Effector CD8-positive, alpha-beta T cell (primary cell): Measurements from ENCODE around the gene TBC1D19.

Source experiments
- DNase-seq: peaks from one replicate; lab custom pipeline; 2025; lab: John Stamatoyannopoulos, UW

TBC1D19 gene

DNA sequence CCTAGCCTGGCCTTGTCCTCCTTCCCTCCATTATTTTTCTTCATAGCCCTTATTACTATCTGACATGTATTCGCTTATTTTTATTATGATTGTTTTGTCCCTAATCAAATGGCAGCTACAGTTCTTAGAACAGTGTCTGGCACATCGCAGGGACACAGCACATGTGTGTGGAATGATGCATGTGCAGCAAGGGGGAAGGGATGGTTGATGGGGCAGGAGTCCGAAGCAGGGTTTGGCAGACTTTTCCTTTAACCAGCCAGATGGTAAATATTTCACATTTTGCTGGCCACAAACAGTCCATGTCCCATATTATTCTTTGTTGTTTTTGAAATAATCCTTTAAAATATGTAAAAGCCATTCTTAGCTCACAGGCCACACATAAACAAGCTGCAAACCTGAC is 148.5 kb downstream of the TBC1D19 start:
- DNase-seq = no peak

DNA sequence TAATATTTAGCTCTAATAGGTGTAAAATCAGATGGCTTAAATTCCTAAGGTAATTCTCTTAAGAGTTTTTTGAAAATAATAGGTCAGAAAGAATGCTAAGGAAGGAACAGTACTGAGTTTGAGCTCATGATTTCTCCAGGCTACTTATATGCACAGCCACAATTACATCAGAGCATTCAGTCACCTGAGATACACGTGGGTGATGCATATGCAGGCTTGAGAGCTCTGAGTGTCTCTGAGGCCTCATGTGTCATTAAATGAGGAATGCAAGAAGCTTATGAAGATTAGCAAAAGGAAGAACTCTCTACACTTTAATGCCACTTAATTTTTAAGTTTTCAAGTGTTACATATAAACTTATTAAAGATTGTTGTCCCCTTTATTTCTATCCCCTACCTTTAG is 152.7 kb downstream of the TBC1D19 start:
- DNase-seq = no peak

DNA sequence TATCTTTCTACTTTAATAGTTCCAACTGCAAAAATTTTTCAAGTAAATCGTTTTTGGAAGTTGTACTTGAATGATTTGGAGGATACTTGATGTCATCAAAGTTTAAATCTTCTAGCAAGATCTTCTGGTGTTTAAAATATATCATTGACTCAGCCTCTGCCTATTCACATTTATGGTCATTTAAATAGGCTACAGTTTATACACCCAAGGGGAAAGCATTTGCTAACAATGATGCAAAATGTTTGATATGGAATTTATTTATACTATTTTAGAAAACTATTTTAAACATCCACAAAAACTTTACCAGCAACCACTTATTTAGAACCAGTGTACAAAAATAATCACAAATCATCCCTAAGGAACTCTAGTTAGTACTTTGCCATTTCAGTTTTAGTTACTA is 153.5 kb downstream of the TBC1D19 start:
- DNase-seq = no peak

DNA sequence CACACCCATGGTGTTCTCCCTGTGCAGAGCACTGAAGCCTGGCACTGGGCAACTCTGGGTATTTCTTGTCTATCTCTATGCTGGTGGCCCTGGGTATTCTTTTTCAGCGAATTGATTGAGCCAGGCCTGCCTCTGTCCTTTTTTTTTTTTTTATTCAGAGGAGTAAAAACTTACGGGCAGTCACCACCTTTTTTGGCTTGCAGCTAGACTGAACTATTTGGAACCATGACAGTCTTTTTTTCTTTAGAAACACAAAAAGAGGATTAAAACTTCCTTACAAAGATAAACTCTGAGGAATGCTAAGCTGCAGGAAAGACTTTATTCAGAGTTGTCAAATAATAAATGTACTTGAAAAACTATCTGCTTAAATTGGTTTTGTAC is 157.6 kb downstream of the TBC1D19 start:
- DNase-seq = no peak

DNA sequence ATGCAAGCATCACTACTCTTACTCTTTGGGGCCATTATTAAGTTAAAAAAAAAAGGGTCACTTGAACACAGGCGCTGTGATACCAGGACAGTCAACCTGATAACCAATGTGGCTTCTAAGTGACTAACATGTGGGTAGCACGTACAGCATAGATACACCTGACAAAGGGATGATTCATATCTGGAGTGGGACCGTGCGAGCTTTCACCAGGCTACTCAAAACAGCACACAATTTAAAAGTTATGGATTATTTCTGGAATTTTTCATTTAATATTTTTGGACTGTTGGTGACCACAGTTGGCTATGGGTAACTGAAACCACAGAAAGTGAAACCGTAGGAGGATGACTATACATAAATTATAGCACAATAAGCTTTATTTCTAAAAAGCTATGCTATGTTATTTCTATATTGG is 162.9 kb downstream of the TBC1D19 start:
- no peak for DNase-seq

DNA sequence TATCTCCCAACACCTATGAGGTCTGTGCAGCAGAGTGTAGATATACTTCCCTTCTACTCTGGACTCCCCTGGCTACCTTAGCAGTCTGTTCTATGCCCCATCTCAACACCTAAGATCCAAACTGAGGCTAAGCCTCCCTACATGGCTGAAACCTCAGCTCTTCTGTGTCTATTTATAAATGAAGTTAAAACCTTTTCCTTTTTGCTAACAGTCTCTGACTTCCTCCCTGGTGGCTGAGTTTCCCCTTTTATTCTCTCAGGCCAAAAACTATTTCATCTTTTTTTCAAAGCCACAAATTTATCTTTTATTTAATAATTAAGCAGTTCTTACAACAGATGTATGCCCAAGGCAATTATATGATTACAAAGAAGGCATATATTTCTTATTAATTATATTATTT is 164.9 kb downstream of the TBC1D19 start:
- DNase-seq = no peak

DNA sequence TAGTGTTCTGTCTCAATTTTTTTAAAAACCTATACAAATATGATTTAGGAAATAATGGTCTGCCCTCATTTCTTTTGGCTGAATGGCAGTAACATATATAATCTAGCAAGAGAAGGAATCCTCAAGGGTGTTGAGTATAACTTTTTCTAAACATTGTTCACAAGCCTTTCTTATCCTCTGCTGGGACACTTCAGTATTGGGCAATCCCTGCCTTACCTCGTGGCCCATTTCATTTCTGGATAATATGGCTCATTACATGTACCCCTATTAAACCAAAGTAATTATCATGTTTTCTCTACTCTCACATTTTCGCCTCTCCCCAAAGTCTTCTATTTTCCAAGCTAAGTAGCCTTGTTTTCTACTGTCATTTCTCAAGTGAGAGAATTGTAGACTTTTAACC is 166.0 kb downstream of the TBC1D19 start:
- no peak for DNase-seq

DNA sequence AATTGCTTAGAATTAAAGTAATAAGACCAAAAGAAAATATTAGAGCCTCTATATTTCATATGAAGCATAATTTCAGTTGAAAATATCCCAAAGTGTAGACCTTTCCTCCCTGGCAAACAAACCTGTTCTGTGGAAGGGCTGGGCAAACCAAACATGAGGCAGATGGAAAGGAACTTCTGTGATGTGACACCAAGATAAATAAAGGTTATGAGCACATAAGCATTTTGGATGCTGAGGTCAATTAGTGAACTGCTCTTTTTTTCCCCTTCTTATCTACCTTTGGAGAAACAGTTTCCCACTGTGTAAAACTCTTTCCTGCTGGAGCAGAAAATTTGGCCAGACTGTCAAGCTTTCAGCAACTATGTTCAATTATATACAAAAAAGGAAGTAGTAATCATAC is 167.1 kb downstream of the TBC1D19 start:
- DNase-seq = no peak

DNA sequence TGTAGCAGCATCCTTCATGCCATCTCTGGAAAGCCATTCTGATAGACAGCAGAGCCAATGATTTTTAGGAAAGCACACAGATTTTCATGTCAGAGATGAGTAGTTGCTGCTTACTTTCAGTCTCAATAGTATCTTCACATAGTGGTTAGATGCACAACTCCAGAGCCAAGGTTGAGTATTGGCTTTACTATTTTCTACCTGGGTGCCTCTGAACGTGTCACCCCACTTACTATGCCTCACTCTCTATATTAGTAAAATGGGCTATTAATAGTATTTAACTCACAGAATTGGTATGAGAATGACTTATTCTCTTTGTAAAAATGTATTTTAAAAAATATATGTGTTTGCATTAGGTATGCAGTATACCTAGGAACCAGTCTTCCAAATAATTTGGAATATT is 168.0 kb downstream of the TBC1D19 start:
- DNase-seq = no peak

DNA sequence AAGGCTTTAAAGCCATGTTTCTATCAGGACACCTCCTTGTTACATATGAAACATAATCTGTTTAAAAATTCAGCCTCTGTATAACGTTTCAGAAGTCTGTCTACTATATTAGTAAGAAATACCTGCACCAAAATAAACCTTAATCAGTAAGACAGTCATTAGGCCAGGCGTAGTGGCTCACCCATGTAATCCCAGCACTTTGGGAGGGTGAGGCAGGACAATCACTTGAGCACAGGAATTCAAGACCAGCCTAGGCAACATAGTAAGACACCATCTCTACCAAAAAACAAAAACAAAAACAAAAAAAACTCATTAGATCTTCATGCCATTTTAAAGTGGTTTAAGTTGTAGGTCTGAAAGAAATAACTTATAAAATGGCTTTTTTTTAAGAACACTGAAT is 169.3 kb downstream of the TBC1D19 start:
- DNase-seq = no peak

DNA sequence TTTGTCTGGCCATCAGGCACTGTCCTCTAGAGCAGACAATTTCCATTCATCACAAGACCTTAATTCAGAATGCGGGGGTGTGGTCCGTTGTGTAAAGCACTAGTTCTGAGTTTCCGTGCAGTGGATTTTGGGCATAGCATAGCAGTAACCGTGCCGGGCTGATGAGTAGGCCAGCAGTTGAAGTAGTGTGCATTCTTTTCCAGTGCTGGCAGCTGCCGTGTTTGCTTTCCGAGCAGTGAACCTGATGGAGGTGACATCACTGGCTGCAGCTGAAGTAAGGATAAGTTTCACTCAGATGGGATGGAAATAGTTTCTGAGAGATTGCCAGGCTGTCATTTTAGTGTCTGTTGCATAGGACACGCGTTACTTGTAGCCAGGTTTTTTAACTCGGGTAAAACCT is 169.7 kb downstream of the TBC1D19 start:
- no peak for DNase-seq

DNA sequence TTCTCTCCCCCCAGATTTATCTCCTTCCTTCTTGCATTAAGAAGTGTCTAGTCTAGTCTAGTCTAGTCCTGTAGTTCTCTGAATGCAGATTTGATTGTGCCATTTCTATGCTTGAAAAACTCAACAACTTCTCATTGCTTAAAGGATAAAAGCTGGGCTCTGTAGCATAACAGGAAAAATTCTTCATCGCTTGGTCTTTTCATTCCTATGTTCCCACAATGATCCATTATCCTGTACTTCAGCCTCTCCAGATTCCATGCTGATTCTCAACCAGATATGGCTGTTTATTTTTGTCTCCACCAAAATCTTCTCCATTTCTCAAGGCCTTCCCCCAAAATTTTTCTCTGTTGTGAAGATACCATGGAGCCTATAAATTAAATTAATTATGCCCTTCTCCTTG is 173.9 kb downstream of the TBC1D19 start:
- DNase-seq = no peak

DNA sequence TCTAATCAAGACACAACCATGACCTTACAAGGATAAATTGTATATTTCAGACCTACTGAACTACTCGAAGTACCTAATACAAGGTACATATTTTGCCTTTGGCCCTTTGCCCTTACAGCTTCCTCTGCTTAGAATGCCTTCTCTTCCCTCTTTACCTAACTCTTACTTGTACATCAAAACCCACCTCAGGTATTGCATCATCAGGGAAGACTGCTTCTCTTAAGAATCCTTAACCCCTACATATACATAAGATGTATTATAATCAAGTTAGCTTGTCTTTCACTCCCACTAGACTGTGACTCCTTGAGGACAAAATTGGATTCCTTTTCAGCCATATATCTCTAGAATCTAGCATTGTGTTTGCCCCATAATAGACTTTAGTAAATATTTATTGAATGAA is 175.0 kb downstream of the TBC1D19 start:
- no peak for DNase-seq

DNA sequence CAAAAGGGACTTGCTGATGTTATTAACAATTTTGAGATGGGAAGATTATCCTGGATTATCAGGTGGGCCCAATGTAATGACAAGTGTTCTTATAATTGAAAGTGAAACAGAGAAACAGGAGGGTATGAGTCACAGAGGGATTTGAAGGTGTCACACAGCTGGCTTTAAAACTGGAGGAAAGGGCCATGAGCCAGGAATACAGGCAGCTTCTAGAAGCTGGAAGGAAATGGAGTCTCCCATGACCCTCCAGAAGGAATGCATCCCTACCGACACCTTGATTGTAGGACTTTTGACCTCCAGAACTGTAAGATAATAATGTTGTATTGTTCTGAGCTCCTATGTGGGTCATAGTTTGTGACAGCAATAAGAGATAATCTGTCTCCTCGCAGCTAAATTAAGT is 178.8 kb downstream of the TBC1D19 start:
- DNase-seq = no peak

DNA sequence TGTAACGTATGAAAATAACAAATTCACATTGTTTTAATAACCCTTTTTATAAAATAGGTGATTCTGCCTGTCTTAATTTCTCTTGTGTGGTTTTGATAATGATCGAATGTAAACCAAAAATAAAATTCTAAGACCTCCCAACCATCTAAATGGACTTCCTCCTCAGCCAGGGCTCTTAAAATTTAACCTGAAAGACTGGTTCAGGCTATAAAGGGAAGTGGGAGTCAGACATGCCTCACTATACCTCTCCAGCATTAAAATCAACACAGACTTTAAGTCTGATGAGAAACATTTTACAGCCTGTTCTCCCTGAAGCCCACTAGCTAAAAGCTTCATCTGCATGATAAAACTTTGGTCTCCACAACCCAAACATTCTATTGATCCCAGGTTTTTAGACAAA is 179.2 kb downstream of the TBC1D19 start:
- DNase-seq = no peak

DNA sequence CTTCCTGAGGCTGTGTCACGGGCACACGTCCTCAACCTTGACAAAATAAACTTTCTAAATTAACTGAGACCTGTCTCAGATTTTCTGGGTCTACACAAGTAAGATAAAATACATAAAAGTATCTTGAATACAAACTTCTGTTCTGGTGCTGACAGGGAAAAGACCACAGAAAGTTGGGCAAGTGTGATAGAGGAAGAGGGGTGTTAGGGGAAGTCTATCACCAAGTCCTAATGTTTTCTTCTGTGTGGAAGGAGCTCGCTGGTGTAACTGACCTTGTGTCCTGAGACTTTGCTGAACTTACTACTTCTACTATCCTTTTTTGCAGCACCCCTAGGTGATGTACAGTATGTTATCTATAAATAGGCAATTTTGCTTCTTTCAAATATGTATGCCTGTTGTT is 179.8 kb downstream of the TBC1D19 start:
- DNase-seq = no peak

DNA sequence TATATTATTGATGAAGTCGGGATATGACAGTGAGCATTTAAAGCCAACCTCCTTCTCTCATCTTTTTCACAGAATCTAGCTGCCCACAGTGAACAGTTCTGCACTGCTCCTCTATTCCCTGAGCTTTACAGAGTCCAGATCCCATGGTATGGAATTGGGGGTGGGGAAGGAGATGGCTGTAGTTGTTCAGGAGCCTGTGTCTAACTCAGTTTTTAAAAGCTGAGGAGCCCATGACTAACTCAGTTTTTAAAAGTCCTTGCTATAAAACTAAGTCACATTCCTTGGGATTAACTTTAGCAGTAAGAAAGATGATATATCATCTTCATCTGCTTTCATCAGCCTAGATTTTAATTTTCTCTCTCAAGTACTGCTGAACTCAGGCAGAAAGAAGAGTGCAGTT is 180.3 kb downstream of the TBC1D19 start:
- DNase-seq = no peak

DNA sequence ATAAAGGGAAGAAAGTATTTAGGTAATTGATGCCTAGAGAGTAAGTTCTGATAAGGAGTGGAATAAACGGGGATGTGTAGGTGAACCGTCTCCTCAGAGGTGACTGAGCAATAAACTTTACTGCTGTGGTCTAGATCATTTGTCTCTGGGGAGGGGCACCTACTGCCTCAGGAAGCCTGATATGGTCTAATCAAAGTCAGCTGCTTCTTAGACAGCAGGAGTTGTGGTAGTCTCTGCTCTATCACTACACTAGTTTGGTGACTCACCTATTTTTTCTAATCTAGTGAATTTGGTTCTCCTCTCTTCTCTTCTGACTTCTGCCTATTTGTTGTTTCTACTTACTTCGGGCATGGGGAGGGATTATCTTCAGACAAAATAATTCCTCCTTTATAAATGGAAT is 181.6 kb downstream of the TBC1D19 start:
- no peak for DNase-seq

DNA sequence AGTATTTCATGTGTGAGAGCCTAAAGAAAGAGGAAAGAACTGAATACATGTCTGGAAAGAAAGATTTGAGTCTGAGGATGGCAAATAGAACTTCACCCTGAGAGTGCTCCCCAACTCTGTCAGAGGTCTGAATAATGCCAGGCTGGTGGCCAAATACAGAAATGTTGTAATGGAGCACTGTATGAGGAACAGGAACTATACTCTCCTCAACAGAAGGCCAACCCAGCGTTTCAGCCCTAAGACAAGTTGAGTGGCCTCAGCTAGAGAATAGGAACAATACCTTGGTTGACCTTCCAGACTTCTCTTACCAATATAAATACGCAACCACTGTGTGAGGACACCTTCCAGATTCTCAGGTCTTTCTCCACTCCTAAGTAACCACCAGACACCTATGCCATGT is 182.3 kb downstream of the TBC1D19 start:
- no peak for DNase-seq

DNA sequence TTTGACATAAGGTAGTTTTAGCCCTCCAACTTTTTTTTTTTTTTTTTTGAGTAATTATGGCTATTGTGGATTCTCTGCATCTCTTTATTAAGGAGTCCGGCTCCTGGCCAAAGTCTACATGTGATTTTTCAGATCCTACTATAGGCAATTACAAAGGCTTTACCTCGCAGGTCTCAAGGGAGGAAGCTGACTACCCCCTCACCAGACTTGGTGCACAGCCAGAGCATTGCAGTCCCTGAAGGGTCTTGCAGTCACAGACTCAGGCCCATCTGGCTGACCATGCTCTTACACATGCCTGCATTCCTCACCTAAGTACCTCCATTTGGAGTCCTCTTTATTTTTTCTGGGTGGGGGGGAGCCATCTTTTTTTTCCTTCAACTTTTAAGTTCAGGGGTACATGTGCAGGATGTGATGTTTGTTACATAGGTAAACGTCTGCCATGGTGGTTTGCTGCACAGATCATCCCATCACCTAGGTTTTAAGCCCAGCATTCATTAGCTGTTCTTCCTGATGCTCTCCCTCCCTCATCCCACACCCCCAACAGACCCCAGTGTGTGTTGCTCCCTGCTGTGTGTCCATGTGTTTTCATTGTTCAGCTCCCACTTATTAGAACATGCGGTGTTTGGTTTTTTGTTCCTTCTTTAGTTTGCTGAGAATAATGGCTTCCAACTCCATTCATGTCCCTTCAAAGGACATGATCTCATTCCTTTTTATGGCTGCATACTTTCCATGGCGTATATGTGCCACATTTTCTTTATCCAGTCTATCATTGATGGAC is 188.4 kb downstream of the TBC1D19 start:
- no peak for DNase-seq

DNA sequence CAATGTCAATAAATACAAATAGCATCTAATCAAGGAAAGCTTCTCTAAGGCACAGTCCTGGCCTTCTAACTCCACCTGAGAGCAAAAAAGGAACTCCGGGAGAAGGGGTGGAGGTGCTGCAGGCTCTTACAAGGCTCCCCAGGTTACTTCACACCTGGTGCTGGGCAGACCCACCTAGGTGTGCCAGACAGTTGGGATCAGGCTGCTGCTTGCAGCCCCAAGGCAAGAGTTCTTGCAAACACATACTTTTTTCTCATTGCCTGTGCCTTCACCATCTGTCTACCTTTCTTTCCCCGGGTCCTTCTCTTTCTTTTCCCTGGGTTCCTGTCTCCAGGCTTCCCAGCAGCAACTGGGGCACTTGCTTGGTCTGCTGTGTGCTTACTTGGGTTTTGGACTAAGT is 195.3 kb downstream of the TBC1D19 start:
- DNase-seq = no peak

DNA sequence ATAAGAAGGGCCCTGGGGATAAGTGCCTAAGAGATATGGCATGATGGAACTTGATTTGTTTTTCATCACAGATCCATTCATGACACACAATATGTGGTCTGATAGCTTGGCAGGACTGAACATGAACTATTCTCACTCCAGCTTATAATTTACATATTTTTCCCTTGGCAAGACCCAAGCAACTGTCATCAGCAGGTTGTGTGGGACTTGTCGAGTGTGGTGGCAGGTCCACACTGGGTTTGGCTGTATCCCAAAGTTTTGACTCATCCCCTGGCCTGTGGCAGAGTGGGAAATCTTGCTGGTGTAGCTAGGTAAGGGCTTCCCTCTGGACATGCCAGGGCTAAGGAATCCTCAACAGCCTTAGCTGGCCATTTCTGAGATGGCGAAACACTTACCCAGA is 195.8 kb downstream of the TBC1D19 start:
- DNase-seq = no peak

DNA sequence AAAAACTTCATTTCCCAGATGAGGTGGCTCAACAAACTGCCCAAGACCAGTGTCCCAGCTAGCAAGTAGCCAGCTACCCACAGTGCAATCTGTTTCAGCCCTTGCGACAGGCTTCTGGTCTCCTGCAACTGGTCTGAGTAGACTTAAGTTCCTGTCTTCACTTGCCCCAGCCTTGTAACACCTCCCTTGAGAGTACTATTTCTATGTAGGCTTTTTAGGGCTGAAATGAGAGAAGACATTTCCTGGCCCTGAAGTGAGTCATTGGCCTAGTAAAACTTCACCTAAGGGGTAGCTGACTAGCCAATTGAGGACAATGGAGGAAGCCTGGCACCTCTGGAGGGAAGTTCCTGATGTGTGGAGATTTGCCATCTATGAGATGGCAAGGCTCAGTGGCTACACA is 196.7 kb downstream of the TBC1D19 start:
- DNase-seq = no peak

DNA sequence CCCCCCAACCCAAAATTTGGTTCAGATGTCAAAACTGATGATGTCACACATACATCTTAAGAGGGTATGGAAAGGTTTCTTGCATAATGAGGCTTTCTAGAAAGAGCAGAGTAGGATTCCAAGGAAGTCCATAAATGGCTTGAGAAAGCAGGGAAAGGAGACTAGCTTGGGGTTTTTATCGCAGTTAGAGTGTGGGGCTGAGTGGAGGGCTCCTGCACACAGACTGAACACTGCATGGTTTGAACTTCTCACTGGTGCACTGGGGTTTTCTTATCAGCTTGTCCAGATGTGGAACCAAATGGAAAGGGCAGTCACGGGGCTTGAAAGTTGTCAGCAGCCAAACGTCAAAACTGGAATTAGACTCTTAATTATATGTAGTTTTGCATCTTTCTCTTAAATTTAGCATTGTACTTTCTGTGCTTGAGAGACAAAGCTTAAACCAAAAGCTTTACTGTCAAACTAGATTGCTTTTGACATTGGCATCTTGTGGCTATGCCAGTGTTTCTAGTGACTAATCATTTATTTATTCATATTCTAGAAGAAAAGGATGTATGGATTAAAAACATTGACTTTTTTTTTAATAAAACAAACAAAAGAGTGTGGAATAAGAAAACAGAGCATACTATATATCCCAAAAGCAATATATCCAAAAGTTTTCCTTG is 198.4 kb downstream of the TBC1D19 start:
- no peak for DNase-seq
